ENCODE data around the gene ETFB. TPM values are rescaled to one million over a fixed set of nuclear protein-coding genes. Genes with fewer than 3 reads are reported as not detected.
"Not testable (repeated sequence)": the region's sequence is repeated elsewhere in the genome, so short reads cannot be mapped to it uniquely, and the experiment has no call there.

ETFB gene
- total RNA-seq, 2 donors from 2014 or later: 54.3 to 77.3 TPM

- Histone ChIP-seq H3K27me3 (ENCODE audit: control insufficient read depth, insufficient read depth, low read length, poor library complexity, severe bottlenecking) (no peaks in the 10 kb centered on the region), H3K27ac (ENCODE audit: low read depth, low read length) (no peak overlapping the region), H3K36me3 (ENCODE audit: control insufficient read depth, insufficient read depth, low read length) (no peaks in the 10 kb centered on the region), H3K9ac (ENCODE audit: extremely low read depth, low read length, poor library complexity, severe bottlenecking) (no peak overlapping the region), H3K4me3 (ENCODE audit: low read length) (no peak overlapping the region), H3K9me3 (ENCODE audit: control insufficient read depth, low read length) (peaks cover 11% of the 10 kb centered on the region), H3K4me1 (ENCODE audit: control insufficient read depth, insufficient read depth, low read length) (no peaks in the 10 kb centered on the region)
- peaks cover 19% of the 10 kb centered on the region for H3K36me3 Mint-ChIP-seq (ENCODE audit: low read depth)
- WGBS, 2 experiments (ENCODE audit: insufficient coverage in 1 of 2, insufficient read length in 1 of 2): 57 to 75% methylated on average over 6 of the region's 6 CpGs
- no peaks in the 10 kb centered on the region for H3K4me1 Mint-ChIP-seq
- H3K4me3 Mint-ChIP-seq: no peak overlapping the region
- TF ChIP-seq, protein P1, sequence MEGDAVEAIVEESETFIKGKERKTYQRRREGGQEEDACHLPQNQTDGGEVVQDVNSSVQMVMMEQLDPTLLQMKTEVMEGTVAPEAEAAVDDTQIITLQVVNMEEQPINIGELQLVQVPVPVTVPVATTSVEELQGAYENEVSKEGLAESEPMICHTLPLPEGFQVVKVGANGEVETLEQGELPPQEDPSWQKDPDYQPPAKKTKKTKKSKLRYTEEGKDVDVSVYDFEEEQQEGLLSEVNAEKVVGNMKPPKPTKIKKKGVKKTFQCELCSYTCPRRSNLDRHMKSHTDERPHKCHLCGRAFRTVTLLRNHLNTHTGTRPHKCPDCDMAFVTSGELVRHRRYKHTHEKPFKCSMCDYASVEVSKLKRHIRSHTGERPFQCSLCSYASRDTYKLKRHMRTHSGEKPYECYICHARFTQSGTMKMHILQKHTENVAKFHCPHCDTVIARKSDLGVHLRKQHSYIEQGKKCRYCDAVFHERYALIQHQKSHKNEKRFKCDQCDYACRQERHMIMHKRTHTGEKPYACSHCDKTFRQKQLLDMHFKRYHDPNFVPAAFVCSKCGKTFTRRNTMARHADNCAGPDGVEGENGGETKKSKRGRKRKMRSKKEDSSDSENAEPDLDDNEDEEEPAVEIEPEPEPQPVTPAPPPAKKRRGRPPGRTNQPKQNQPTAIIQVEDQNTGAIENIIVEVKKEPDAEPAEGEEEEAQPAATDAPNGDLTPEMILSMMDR (conservative IDR thresholded peaks at IDR 0.05): peak; percentile 75
- peak; percentile 83 for DNase-seq
- peak overlapping the region; percentile 62 for H3K27ac Mint-ChIP-seq
- no peaks in the 10 kb centered on the region for H3K27me3 Mint-ChIP-seq (ENCODE audit: insufficient read depth)
- peaks cover 30% of the 10 kb centered on the region for H3K9me3 Mint-ChIP-seq
Observed at GRCh38 chr19:51407511-51408131, 41.4 kb upstream of the ETFB start.

GRCh38 chr19:51402117-51402516 is 35.9 kb upstream of the ETFB start:
- H3K9me3 ChIP-seq (ENCODE audit: control insufficient read depth, low read length): peaks cover 27% of the 10 kb centered on the region
- no peak overlapping the region for H3K27ac ChIP-seq (ENCODE audit: low read depth, low read length)
- H3K36me3 ChIP-seq (ENCODE audit: control insufficient read depth, insufficient read depth, low read length): no peaks in the 10 kb centered on the region
- Mint-ChIP-seq H3K27ac (no peak overlapping the region), H3K9me3 (peaks cover 53% of the 10 kb centered on the region), H3K4me1 (no peaks in the 10 kb centered on the region), H3K27me3 (ENCODE audit: insufficient read depth) (no peaks in the 10 kb centered on the region), H3K36me3 (ENCODE audit: low read depth) (peaks cover 30% of the 10 kb centered on the region), H3K4me3 (no peak overlapping the region)
- no peaks in the 10 kb centered on the region for H3K27me3 ChIP-seq (ENCODE audit: control insufficient read depth, insufficient read depth, low read length, poor library complexity, severe bottlenecking)
- DNase-seq: no peak
- TF ChIP-seq, protein P1 (conservative IDR thresholded peaks at IDR 0.05): no peak
- H3K4me1 ChIP-seq (ENCODE audit: control insufficient read depth, insufficient read depth, low read length): no peaks in the 10 kb centered on the region
- no peak overlapping the region for H3K9ac ChIP-seq (ENCODE audit: extremely low read depth, low read length, poor library complexity, severe bottlenecking)
- H3K4me3 ChIP-seq (ENCODE audit: low read length): peak overlapping the region; percentile 23
- WGBS, 2 experiments (ENCODE audit: insufficient coverage in 1 of 2, insufficient read length in 1 of 2): 88 to 91% methylated on average over 6 to 9 of the region's 9 CpGs

- not testable (repeated sequence) for H3K4me1 ChIP-seq (ENCODE audit: control insufficient read depth, insufficient read depth, low read length); H3K4me3 ChIP-seq (ENCODE audit: low read length); H3K36me3 ChIP-seq (ENCODE audit: control insufficient read depth, insufficient read depth, low read length); H3K27me3 ChIP-seq (ENCODE audit: control insufficient read depth, insufficient read depth, low read length, poor library complexity, severe bottlenecking); H3K27ac Mint-ChIP-seq; H3K4me3 Mint-ChIP-seq; H3K4me1 Mint-ChIP-seq; H3K27ac ChIP-seq (ENCODE audit: low read depth, low read length); DNase-seq; H3K9ac ChIP-seq (ENCODE audit: extremely low read depth, low read length, poor library complexity, severe bottlenecking); H3K27me3 Mint-ChIP-seq (ENCODE audit: insufficient read depth)
- Mint-ChIP-seq H3K36me3 (ENCODE audit: low read depth) (peaks cover 26% of the 10 kb centered on the region), H3K9me3 (peaks cover 45% of the 10 kb centered on the region)
- H3K9me3 ChIP-seq (ENCODE audit: control insufficient read depth, low read length): peaks cover 27% of the 10 kb centered on the region
- WGBS, 2 experiments (ENCODE audit: insufficient coverage in 1 of 2, insufficient read length in 1 of 2): 90 to 94% methylated on average over 4 to 7 of the region's 7 CpGs
Observed at GRCh38 chr19:51399936-51400335, 33.7 kb upstream of the ETFB start.

DNA sequence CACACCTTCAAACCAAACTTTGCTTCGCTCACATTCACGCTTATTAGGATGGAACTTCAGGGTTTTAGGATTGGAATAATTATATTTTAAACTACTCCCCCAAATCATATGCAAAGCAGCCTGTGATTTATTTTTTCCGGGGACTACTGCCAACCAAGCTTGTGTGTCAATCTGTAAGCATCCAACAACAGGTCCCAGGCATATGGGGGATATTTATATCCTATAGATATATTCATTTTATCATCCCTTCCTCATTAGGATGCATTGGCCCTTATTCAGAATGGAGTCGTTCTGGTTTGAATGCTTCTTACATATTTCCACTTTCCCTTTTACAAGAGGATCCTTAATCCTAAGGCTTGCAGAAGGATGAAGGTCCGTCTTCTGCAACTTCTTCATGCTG is 33.0 kb upstream of the ETFB start:
- H3K9me3 Mint-ChIP-seq: peaks cover 43% of the 10 kb centered on the region
- no peak for DNase-seq
- no peak overlapping the region for H3K27ac ChIP-seq (ENCODE audit: low read depth, low read length)
- TF ChIP-seq, protein P1 (conservative IDR thresholded peaks at IDR 0.05): no peak
- H3K4me3 ChIP-seq (ENCODE audit: low read length): no peak overlapping the region
- H3K27me3 Mint-ChIP-seq (ENCODE audit: insufficient read depth): no peaks in the 10 kb centered on the region
- H3K4me1 Mint-ChIP-seq: no peaks in the 10 kb centered on the region
- no peak overlapping the region for H3K4me3 Mint-ChIP-seq
- no peak overlapping the region for H3K9ac ChIP-seq (ENCODE audit: extremely low read depth, low read length, poor library complexity, severe bottlenecking)
- H3K27ac Mint-ChIP-seq: no peak overlapping the region
- 85 to 100% methylated on average over 1 to 3 of the region's 5 CpGs for WGBS, 2 experiments (ENCODE audit: insufficient coverage in 1 of 2, insufficient read length in 1 of 2)
- H3K9me3 ChIP-seq (ENCODE audit: control insufficient read depth, low read length): peaks cover 27% of the 10 kb centered on the region
- H3K36me3 Mint-ChIP-seq (ENCODE audit: low read depth): peaks cover 21% of the 10 kb centered on the region
- no peaks in the 10 kb centered on the region for H3K4me1 ChIP-seq (ENCODE audit: control insufficient read depth, insufficient read depth, low read length)
- H3K36me3 ChIP-seq (ENCODE audit: control insufficient read depth, insufficient read depth, low read length): no peaks in the 10 kb centered on the region
- H3K27me3 ChIP-seq (ENCODE audit: control insufficient read depth, insufficient read depth, low read length, poor library complexity, severe bottlenecking): no peaks in the 10 kb centered on the region
